HEK293 (cell line): ENCODE measurements around the gene DOK7.

Experiments
- CTCF ChIA-PET: fragments of 350-600 bp; formaldehyde crosslinking; extraction: SDS; loops from one replicate; lab custom pipeline; 2021; ENCODE audit warnings: antibody characterized with exemption; lab: Yijun Ruan, JAX
- POLR2A ChIA-PET: fragments of 300-600 bp; formaldehyde crosslinking; extraction: SDS; loops from one replicate; lab custom pipeline; 2020; ENCODE audit warnings: antibody characterized with exemption, inconsistent platforms; lab: Yijun Ruan, JAX
- H3K27ac ChIP-seq: fragments of 200-500 bp; sonication (Bioruptor generic); 2 replicates; pipeline ENCODE4 v1.5.1; 2014; ENCODE audit warnings: low read depth, low read length, control low read depth, inconsistent platforms; ENCODE audit errors: extremely low read depth
- H3K36me3 ChIP-seq, 2 experiments: fragments of 200-500 bp in 1 of 2; sonication (Bioruptor generic) in 1 of 2; 1 replicate in 1 of 2; 2 replicates in 1 of 2; pipeline ENCODE4 v1.5.1; 2014 to 2017; ENCODE audit warnings: inconsistent platforms in 2 of 2, low read length in 2 of 2; ENCODE audit not compliant: control insufficient read depth in 2 of 2, insufficient read depth in 1 of 2
- H3K4me1 ChIP-seq: fragments of 200-500 bp; sonication (Bioruptor generic); 2 replicates; pipeline ENCODE4 v1.5.1; 2014; ENCODE audit warnings: mild to moderate bottlenecking, low read length, inconsistent platforms; ENCODE audit not compliant: control insufficient read depth, insufficient read depth
- H3K4me3 ChIP-seq: 2 replicates; pipeline ENCODE4 v1.5.1; 2011; ENCODE audit warnings: low read depth, mild to moderate bottlenecking, control low read depth, low read length, moderate library complexity
- H3K9me3 ChIP-seq: fragments of 200-500 bp; sonication (Bioruptor generic); 2 replicates; pipeline ENCODE4 v1.5.1; 2014; ENCODE audit warnings: low read depth, low read length, inconsistent platforms; ENCODE audit not compliant: control insufficient read depth, insufficient read depth
- EGR2 ChIP-seq: fragments of 450-650 bp; formaldehyde crosslinking; IDR thresholded peaks from 2 replicates; pipeline ENCODE4 v1.5.1; 2016; ENCODE audit warnings: low read depth, missing biosample characterization, missing genetic modification characterization
- GLIS1 ChIP-seq: fragments of 450-650 bp; formaldehyde crosslinking; IDR thresholded peaks from 2 replicates; pipeline ENCODE4 v1.5.1; 2016; ENCODE audit warnings: missing biosample characterization, missing genetic modification characterization
- GLIS2 ChIP-seq: fragments of 450-650 bp; formaldehyde crosslinking; IDR thresholded peaks from 2 replicates; pipeline ENCODE4 v1.5.1; 2016; ENCODE audit warnings: missing biosample characterization, missing genetic modification characterization
- KLF9 ChIP-seq: fragments of 450-650 bp; formaldehyde crosslinking; IDR thresholded peaks from 2 replicates; pipeline ENCODE4 v1.5.1; 2016; ENCODE audit warnings: missing biosample characterization, missing genetic modification characterization, low read depth
- RBAK ChIP-seq: fragments of 450-650 bp; formaldehyde crosslinking; IDR thresholded peaks from 2 replicates; pipeline ENCODE4 v1.5.1; 2016; ENCODE audit warnings: missing biosample characterization, missing genetic modification characterization
- ZFHX2 ChIP-seq: fragments of 450-650 bp; formaldehyde crosslinking; conservative IDR thresholded peaks from 2 replicates; pipeline ENCODE4 v1.5.1; 2016; ENCODE audit warnings: missing biosample characterization, missing genetic modification characterization
- ZFP69B ChIP-seq: fragments of 450-650 bp; formaldehyde crosslinking; IDR thresholded peaks from 2 replicates; pipeline ENCODE4 v1.5.1; 2016; ENCODE audit warnings: missing biosample characterization, missing genetic modification characterization
- ZIC2 ChIP-seq: fragments of 450-650 bp; formaldehyde crosslinking; IDR thresholded peaks from 2 replicates; pipeline ENCODE4 v1.5.1; 2016; ENCODE audit warnings: missing biosample characterization, missing genetic modification characterization
- ZNF114 ChIP-seq: fragments of 450-650 bp; formaldehyde crosslinking; IDR thresholded peaks from 2 replicates; pipeline ENCODE4 v1.5.0; 2017; ENCODE audit warnings: missing biosample characterization, missing genetic modification characterization
- ZNF140 ChIP-seq: fragments of 450-650 bp; formaldehyde crosslinking; IDR thresholded peaks from 2 replicates; pipeline ENCODE4 v1.5.1; 2016; ENCODE audit warnings: missing biosample characterization, missing genetic modification characterization
- ZNF433 ChIP-seq: fragments of 450-650 bp; formaldehyde crosslinking; IDR thresholded peaks from 2 replicates; pipeline ENCODE4 v1.5.1; 2016; ENCODE audit warnings: missing biosample characterization, missing genetic modification characterization, low read depth
- ZNF48 ChIP-seq: fragments of 450-650 bp; formaldehyde crosslinking; IDR thresholded peaks from 2 replicates; pipeline ENCODE4 v1.5.1; 2016; ENCODE audit warnings: missing biosample characterization, missing genetic modification characterization
- ZNF629 ChIP-seq: fragments of 450-650 bp; formaldehyde crosslinking; IDR thresholded peaks from 2 replicates; pipeline ENCODE4 v1.5.1; 2017; ENCODE audit warnings: missing biosample characterization, missing genetic modification characterization
- ZNF768 ChIP-seq: fragments of 450-650 bp; formaldehyde crosslinking; IDR thresholded peaks from 2 replicates; pipeline ENCODE4 v1.5.1; 2018; ENCODE audit warnings: missing biosample characterization, mild to moderate bottlenecking, missing genetic modification characterization
- TF ChIP-seq, protein P1 (sequence below): fragments of 450-650 bp; formaldehyde crosslinking; IDR thresholded peaks from 2 replicates; pipeline ENCODE4 v1.5.1; 2016; ENCODE audit warnings: missing biosample characterization, missing genetic modification characterization
- TF ChIP-seq, protein P2 (sequence below): fragments of 450-650 bp; formaldehyde crosslinking; IDR thresholded peaks from 2 replicates; pipeline ENCODE4 v1.5.1; 2016; ENCODE audit warnings: missing biosample characterization, missing genetic modification characterization
- TF ChIP-seq, protein P3 (sequence below): fragments of 450-650 bp; formaldehyde crosslinking; IDR thresholded peaks from 2 replicates; pipeline ENCODE4 v1.5.1; 2016; ENCODE audit warnings: missing biosample characterization, missing genetic modification characterization
- TF ChIP-seq, protein P4 (sequence below): fragments of 450-650 bp; formaldehyde crosslinking; IDR thresholded peaks from 2 replicates; pipeline ENCODE4 v1.5.1; 2016; ENCODE audit warnings: missing biosample characterization, missing genetic modification characterization

Gene DOK7

DNA sequence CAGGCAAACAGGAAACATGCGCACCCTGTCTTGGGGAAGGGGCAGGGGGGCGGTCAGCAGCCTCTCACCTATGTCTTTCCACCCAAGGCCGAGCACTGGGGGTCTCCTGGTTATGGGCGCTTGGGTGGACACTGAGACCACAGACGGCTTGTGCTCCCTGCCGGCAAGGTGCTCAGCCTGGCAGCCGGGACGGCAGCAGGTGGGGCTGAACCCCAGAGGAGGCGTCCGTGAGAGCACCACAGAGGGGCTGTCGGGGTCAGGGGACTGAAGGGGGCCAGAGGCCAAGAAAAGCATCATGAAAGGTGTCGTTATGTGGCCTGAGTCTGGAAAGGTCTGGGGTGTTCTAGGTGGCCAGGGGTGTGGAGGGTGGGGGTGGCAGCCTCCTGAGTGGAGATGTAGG lies 19.6 kb downstream of the DOK7 start:
- no peak for TF ChIP-seq ZFP69B (tag by site-specific recombination)
- TF ChIP-seq, all 188 proteins: peak for 0
- CTCF ChIA-PET, result no interaction called here

DNA sequence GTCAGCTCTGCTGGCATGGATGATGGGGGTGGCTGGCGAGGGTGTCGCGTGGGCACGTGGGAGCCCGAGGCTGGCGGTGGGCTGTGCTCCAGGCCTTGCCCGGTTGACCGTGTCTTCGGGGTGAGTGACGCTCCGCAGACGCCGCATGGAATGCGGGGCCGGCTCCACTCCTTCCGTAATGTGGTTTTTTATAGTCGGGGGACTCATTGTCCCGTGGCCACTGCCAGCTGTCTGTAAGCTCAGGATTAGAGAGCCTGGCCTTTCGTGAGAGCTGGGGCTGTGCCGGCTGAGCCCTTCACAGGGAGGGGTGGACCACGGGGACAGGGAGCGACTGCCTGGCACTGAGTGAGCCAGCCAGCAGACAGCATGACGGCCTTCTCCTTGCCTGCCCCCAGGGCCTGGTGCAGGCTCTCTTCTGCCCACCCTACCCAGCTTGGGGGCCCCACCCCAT lies 20.4 kb downstream of the DOK7 start:
- Histone ChIP-seq H3K4me3 (no peak overlapping the region), H3K36me3 (no peaks in the 10 kb centered on the region), H3K27ac (no peak overlapping the region), H3K4me1 (no peaks in the 10 kb centered on the region; the same call in 1 of the 2 replicates), H3K9me3 (no peaks in the 10 kb centered on the region)
- ChIA-PET POLR2A (no interaction called here), CTCF (interaction anchor here (0.5 kb wide), 1 partner anchor 29 kb away, joined by 3 read pairs; no protein-coding TSS in a partner anchor)
- no peak for TF ChIP-seq ZNF629
- TF ChIP-seq, protein P1, sequence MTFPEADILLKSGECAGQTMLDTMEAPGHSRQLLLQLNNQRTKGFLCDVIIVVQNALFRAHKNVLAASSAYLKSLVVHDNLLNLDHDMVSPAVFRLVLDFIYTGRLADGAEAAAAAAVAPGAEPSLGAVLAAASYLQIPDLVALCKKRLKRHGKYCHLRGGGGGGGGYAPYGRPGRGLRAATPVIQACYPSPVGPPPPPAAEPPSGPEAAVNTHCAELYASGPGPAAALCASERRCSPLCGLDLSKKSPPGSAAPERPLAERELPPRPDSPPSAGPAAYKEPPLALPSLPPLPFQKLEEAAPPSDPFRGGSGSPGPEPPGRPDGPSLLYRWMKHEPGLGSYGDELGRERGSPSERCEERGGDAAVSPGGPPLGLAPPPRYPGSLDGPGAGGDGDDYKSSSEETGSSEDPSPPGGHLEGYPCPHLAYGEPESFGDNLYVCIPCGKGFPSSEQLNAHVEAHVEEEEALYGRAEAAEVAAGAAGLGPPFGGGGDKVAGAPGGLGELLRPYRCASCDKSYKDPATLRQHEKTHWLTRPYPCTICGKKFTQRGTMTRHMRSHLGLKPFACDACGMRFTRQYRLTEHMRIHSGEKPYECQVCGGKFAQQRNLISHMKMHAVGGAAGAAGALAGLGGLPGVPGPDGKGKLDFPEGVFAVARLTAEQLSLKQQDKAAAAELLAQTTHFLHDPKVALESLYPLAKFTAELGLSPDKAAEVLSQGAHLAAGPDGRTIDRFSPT, result peak; percentile 28; the same call in 1 of the 2 replicates

More for the DNA sequence above, 19.6 kb downstream of the DOK7 start:
- Histone ChIP-seq H3K9me3 (no peaks in the 10 kb centered on the region), H3K27ac (no peak overlapping the region), H3K4me1 (no peaks in the 10 kb centered on the region; the same call in 1 of the 2 replicates), H3K36me3 (no peaks in the 10 kb centered on the region), H3K4me3 (no peak overlapping the region)
- POLR2A ChIA-PET, result no interaction called here

DNA sequence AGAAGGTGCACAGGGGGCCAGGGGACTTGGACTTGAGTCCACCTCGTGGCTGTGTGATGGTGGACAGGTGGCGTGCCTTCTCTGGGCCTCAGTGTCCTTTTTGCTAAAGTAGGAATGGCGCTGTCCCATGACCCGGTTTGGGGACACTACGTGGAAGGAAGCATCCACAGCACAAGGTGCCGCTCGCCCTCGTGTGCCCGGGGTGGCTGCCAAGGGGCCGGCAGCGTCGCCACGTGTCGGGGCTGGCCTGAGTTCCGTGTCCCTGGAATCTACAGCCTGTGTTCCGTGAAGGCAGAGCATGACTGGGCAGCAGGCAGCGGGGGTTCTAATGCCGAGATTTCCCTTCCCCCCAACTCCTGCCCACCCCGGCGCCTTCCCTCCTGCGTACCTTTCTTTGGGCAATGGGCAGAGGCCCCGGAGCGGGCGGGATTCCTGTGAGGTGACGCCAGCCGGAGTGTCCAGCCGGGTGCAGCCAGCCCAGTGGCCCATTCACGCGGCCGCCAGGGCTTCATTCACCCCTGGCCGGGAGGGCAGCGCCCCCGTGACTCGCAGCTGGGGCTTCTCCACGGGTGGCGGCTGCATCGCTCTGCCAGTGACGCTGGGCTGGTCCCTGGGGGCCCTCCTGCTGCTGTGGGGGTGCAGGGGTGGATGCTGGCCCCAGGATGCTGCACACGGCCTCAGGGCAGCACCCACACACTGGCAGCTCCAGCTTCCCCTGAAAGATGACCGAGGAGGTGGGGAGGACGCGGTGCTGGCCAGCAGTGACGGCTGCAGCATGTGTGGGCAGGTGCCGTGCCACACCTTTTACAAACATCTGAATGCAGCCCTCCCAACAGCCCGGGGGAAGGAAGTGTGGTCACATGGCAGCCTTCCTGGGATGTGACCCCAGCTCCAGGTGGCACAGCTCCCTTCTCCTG lies 21.2 kb downstream of the DOK7 start:
- TF ChIP-seq, protein P2, sequence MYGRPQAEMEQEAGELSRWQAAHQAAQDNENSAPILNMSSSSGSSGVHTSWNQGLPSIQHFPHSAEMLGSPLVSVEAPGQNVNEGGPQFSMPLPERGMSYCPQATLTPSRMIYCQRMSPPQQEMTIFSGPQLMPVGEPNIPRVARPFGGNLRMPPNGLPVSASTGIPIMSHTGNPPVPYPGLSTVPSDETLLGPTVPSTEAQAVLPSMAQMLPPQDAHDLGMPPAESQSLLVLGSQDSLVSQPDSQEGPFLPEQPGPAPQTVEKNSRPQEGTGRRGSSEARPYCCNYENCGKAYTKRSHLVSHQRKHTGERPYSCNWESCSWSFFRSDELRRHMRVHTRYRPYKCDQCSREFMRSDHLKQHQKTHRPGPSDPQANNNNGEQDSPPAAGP (tag by site-specific recombination), result 0 out of 2 replicates have a peak, but pooled peaks have one; percentile 60
- TF ChIP-seq GLIS1 (tag by site-specific recombination) (peak; percentile 50), ZNF114 (tag by site-specific recombination) (no peak), EGR2 (tag by site-specific recombination) (peak; percentile 88), ZNF48 (tag by site-specific recombination) (no peak), ZIC2 (tag by site-specific recombination) (peak; percentile 67), GLIS2 (tag by site-specific recombination) (peak; percentile 58), ZNF433 (tag by site-specific recombination) (no peak), ZNF140 (tag by site-specific recombination) (no peak), RBAK (tag by site-specific recombination) (no peak), ZFHX2 (tag by site-specific recombination) (peak; percentile 91), ZNF768 (tag by site-specific recombination) (0 out of 2 replicates have a peak, but pooled peaks have one; percentile 8), KLF9 (tag by site-specific recombination) (no peak)
- TF ChIP-seq, protein P3, sequence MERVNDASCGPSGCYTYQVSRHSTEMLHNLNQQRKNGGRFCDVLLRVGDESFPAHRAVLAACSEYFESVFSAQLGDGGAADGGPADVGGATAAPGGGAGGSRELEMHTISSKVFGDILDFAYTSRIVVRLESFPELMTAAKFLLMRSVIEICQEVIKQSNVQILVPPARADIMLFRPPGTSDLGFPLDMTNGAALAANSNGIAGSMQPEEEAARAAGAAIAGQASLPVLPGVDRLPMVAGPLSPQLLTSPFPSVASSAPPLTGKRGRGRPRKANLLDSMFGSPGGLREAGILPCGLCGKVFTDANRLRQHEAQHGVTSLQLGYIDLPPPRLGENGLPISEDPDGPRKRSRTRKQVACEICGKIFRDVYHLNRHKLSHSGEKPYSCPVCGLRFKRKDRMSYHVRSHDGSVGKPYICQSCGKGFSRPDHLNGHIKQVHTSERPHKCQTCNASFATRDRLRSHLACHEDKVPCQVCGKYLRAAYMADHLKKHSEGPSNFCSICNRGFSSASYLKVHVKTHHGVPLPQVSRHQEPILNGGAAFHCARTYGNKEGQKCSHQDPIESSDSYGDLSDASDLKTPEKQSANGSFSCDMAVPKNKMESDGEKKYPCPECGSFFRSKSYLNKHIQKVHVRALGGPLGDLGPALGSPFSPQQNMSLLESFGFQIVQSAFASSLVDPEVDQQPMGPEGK (tag by site-specific recombination), result no peak
- TF ChIP-seq, protein P4, sequence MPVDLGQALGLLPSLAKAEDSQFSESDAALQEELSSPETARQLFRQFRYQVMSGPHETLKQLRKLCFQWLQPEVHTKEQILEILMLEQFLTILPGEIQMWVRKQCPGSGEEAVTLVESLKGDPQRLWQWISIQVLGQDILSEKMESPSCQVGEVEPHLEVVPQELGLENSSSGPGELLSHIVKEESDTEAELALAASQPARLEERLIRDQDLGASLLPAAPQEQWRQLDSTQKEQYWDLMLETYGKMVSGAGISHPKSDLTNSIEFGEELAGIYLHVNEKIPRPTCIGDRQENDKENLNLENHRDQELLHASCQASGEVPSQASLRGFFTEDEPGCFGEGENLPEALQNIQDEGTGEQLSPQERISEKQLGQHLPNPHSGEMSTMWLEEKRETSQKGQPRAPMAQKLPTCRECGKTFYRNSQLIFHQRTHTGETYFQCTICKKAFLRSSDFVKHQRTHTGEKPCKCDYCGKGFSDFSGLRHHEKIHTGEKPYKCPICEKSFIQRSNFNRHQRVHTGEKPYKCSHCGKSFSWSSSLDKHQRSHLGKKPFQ (tag by site-specific recombination), result no peak
- Histone ChIP-seq H3K36me3 (no peaks in the 10 kb centered on the region), H3K4me3 (no peak overlapping the region; the same call in 1 of the 2 replicates), H3K27ac (no peak overlapping the region), H3K4me1 (no peaks in the 10 kb centered on the region; the same call in 1 of the 2 replicates), H3K9me3 (no peaks in the 10 kb centered on the region)
- ChIA-PET POLR2A (no interaction called here), CTCF (no interaction called here)
